ENCODE data around the gene SAFB. TPM values are rescaled to one million over a fixed set of nuclear protein-coding genes. Genes with fewer than 3 reads are reported as not detected.

Gene SAFB
- total RNA-seq, 1 experiment from 2014 or later = 68.7 TPM

GRCh38 chr19:5645409-5645808 is 22.5 kb downstream of the SAFB start:
- Histone ChIP-seq H3F3A (ENCODE audit: insufficient read depth, low read depth) (no peaks in the 10 kb centered on the region), H3K4me3 (no peak overlapping the region), H3K27me3 (ENCODE audit: insufficient read depth, low read depth) (no peaks in the 10 kb centered on the region), H3K27ac (no peak overlapping the region), H2AFZ (no peak overlapping the region), H3K9me2 (ENCODE audit: insufficient read depth) (no peaks in the 10 kb centered on the region), H3K4me2 (no peak overlapping the region), H4K20me1 (ENCODE audit: insufficient read depth) (peaks cover 38% of the 10 kb centered on the region), H3K9me3 (ENCODE audit: insufficient read depth, low read depth) (no peaks in the 10 kb centered on the region), H3K4me1 (replicated peaks; ENCODE audit: insufficient read depth) (no peaks in the 10 kb centered on the region), H3K36me3 (ENCODE audit: low read depth) (0 out of 2 replicates have a peak, but pooled peaks cover 6% of the 10 kb centered on the region), H3K79me2 (ENCODE audit: low read depth) (peaks cover 51% of the 10 kb centered on the region)
- POLR2A ChIA-PET (ENCODE audit: unreplicated experiment) = no interaction called here
- no peak for DNase-seq
- TF ChIP-seq EZH2 (IDR thresholded peaks at IDR 0.05; ENCODE audit: low read depth) = no peak
- TF ChIP-seq, protein P1, sequence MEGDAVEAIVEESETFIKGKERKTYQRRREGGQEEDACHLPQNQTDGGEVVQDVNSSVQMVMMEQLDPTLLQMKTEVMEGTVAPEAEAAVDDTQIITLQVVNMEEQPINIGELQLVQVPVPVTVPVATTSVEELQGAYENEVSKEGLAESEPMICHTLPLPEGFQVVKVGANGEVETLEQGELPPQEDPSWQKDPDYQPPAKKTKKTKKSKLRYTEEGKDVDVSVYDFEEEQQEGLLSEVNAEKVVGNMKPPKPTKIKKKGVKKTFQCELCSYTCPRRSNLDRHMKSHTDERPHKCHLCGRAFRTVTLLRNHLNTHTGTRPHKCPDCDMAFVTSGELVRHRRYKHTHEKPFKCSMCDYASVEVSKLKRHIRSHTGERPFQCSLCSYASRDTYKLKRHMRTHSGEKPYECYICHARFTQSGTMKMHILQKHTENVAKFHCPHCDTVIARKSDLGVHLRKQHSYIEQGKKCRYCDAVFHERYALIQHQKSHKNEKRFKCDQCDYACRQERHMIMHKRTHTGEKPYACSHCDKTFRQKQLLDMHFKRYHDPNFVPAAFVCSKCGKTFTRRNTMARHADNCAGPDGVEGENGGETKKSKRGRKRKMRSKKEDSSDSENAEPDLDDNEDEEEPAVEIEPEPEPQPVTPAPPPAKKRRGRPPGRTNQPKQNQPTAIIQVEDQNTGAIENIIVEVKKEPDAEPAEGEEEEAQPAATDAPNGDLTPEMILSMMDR (conservative IDR thresholded peaks at IDR 0.05) = no peak
- CTCF ChIA-PET = no interaction called here
- intact Hi-C loops (cut with micrococcal nuclease; ENCODE audit: unreplicated experiment) = no loop called here
- no TSS peak for BruUV-seq (replicated peaks)

DNA sequence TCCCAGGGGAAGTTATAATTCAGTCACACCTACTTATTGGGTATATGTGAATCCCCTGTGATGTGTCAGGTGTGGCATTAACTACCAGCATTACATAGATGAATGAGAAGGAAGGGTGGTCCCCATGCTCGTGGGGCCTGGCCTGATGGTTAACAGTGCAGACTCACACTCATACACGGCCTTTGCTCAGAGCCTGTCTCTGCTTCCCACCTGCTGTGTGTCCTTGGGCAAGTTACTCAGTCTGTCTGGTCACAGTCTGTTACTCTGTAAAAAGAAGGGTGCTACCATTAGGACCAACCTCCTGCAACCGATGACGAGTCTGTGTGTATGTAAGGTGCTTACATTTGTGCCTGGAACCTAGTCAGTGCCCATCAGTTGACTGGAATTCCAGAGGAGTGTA is 23.8 kb downstream of the SAFB start:
- Histone ChIP-seq H4K20me1 (ENCODE audit: insufficient read depth) (peaks cover 25% of the 10 kb centered on the region), H3K9me3 (ENCODE audit: insufficient read depth, low read depth) (no peaks in the 10 kb centered on the region), H3F3A (ENCODE audit: insufficient read depth, low read depth) (no peaks in the 10 kb centered on the region), H3K4me3 (no peak overlapping the region), H3K27ac (no peak overlapping the region), H3K27me3 (ENCODE audit: insufficient read depth, low read depth) (no peaks in the 10 kb centered on the region), H3K79me2 (ENCODE audit: low read depth) (peaks cover 40% of the 10 kb centered on the region), H2AFZ (no peak overlapping the region), H3K4me1 (replicated peaks; ENCODE audit: insufficient read depth) (no peaks in the 10 kb centered on the region), H3K4me2 (no peak overlapping the region), H3K36me3 (ENCODE audit: low read depth) (0 out of 2 replicates have a peak, but pooled peaks cover 6% of the 10 kb centered on the region), H3K9me2 (ENCODE audit: insufficient read depth) (no peaks in the 10 kb centered on the region)
- no peak for DNase-seq
- BruUV-seq (replicated peaks) = no TSS peak
- POLR2A ChIA-PET (ENCODE audit: unreplicated experiment) = no interaction called here
- CTCF ChIA-PET = no interaction called here
- TF ChIP-seq EZH2 (IDR thresholded peaks at IDR 0.05; ENCODE audit: low read depth) = no peak
- intact Hi-C loops (cut with micrococcal nuclease; ENCODE audit: unreplicated experiment) = no loop called here

DNA sequence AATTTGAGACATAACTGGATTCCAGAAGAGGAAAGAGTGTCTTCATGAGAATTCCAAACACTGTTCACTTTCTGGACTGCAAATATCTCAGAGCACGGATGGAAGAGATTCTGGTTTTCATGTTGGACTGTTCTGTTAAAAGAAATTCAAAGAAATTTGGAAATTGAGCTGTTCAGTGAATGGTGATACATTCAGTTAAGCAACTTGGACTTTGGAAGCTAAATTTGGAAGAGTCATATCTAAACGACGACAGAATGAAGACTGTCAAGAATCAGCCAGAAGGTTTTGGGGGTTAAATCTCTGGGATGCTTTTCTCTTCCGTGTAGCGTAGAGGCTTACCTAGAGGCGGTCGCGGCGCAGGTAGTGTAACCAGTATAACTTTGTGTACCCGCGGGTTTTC is 25.6 kb downstream of the SAFB start:
- Histone ChIP-seq H2AFZ (no peak overlapping the region), H3K9me2 (ENCODE audit: insufficient read depth) (no peaks in the 10 kb centered on the region), H3K27ac (no peak overlapping the region), H3K79me2 (ENCODE audit: low read depth) (peaks cover 24% of the 10 kb centered on the region), H3K4me1 (replicated peaks; ENCODE audit: insufficient read depth) (no peaks in the 10 kb centered on the region), H4K20me1 (ENCODE audit: insufficient read depth) (peaks cover 16% of the 10 kb centered on the region), H3K36me3 (ENCODE audit: low read depth) (0 out of 2 replicates have a peak, but pooled peaks cover 6% of the 10 kb centered on the region), H3K4me3 (no peak overlapping the region), H3K4me2 (no peak overlapping the region), H3K27me3 (ENCODE audit: insufficient read depth, low read depth) (no peaks in the 10 kb centered on the region), H3F3A (ENCODE audit: insufficient read depth, low read depth) (peaks cover 4% of the 10 kb centered on the region; the same call in 1 of the 2 replicates), H3K9me3 (ENCODE audit: insufficient read depth, low read depth) (no peaks in the 10 kb centered on the region)
- CTCF ChIA-PET = no interaction called here
- no peak for TF ChIP-seq EZH2 (IDR thresholded peaks at IDR 0.05; ENCODE audit: low read depth)
- TF ChIP-seq, protein P1 (conservative IDR thresholded peaks at IDR 0.05) = no peak
- POLR2A ChIA-PET (ENCODE audit: unreplicated experiment) = interaction anchor here (0.6 kb wide), 1 partner anchor 38 kb away, joined by 3 read pairs; no protein-coding TSS in a partner anchor
- BruUV-seq (replicated peaks) = no TSS peak
- intact Hi-C loops (cut with micrococcal nuclease; ENCODE audit: unreplicated experiment) = no loop called here
- no peak for DNase-seq

GRCh38 chr19:5651361-5651760 is 28.5 kb downstream of the SAFB start:
- Histone ChIP-seq H3K79me2 (ENCODE audit: low read depth) (0 out of 2 replicates have a peak, but pooled peaks cover 7% of the 10 kb centered on the region), H3K36me3 (ENCODE audit: low read depth) (0 out of 2 replicates have a peak, but pooled peaks cover 6% of the 10 kb centered on the region), H3F3A (ENCODE audit: insufficient read depth, low read depth) (peaks cover 7% of the 10 kb centered on the region; the same call in 1 of the 2 replicates), H3K27ac (no peak overlapping the region), H3K9me2 (ENCODE audit: insufficient read depth) (no peaks in the 10 kb centered on the region), H3K4me2 (no peak overlapping the region), H3K4me1 (replicated peaks; ENCODE audit: insufficient read depth) (no peaks in the 10 kb centered on the region), H2AFZ (no peak overlapping the region), H3K27me3 (ENCODE audit: insufficient read depth, low read depth) (no peaks in the 10 kb centered on the region), H3K9me3 (ENCODE audit: insufficient read depth, low read depth) (no peaks in the 10 kb centered on the region), H4K20me1 (ENCODE audit: insufficient read depth) (peaks cover 6% of the 10 kb centered on the region; the same call in 1 of the 2 replicates), H3K4me3 (no peak overlapping the region)
- TF ChIP-seq, protein P1 (conservative IDR thresholded peaks at IDR 0.05) = no peak
- intact Hi-C loops (cut with micrococcal nuclease; ENCODE audit: unreplicated experiment) = no loop called here
- POLR2A ChIA-PET (ENCODE audit: unreplicated experiment) = no interaction called here
- no peak for DNase-seq
- CTCF ChIA-PET = no interaction called here
- BruUV-seq (replicated peaks) = no TSS peak

Measured in PC-9 (cell line).